Pons (tissue), 1 donor: ENCODE data around the gene SNX19.
"Not testable (repeated sequence)": the region's sequence is repeated elsewhere in the genome, so short reads cannot be mapped to it uniquely, and the experiment has no call there.

Experiments
- DNase-seq: peaks from one replicate; pipeline ENCODE4 v3.0.0-alpha.2; 2016; ENCODE audit warnings: low spot score

Gene SNX19

GRCh38 chr11:130872981-130873380, 43.3 kb downstream of the SNX19 start:
- no peak for DNase-seq

GRCh38 chr11:130872513-130872912, 43.8 kb downstream of the SNX19 start:
- DNase-seq = no peak

- DNase-seq = no peak
Observed at GRCh38 chr11:130872102-130872501, 44.2 kb downstream of the SNX19 start.

GRCh38 chr11:130871616-130872015, 44.7 kb downstream of the SNX19 start:
- DNase-seq = no peak

- DNase-seq = no peak
Observed at GRCh38 chr11:130868721-130869390, 47.4 kb downstream of the SNX19 start.

GRCh38 chr11:130868086-130868710, 48.1 kb downstream of the SNX19 start:
- no peak for DNase-seq

GRCh38 chr11:130866831-130867230, 49.4 kb downstream of the SNX19 start:
- no peak for DNase-seq

GRCh38 chr11:130865774-130866114, 50.5 kb downstream of the SNX19 start:
- DNase-seq = no peak

- DNase-seq = no peak
Observed at GRCh38 chr11:130865091-130865773, 51.0 kb downstream of the SNX19 start.

- peak; percentile 96 for DNase-seq
Observed at GRCh38 chr11:130861902-130862860, 54.1 kb downstream of the SNX19 start.

- DNase-seq = no peak
Observed at GRCh38 chr11:130861283-130861682, 55.0 kb downstream of the SNX19 start.

GRCh38 chr11:130859886-130860285, 56.4 kb downstream of the SNX19 start:
- DNase-seq = no peak

- no peak for DNase-seq
Observed at GRCh38 chr11:130858215-130858614, 58.1 kb downstream of the SNX19 start.

- not testable (repeated sequence) for DNase-seq
Observed at GRCh38 chr11:130855707-130856106, 60.6 kb downstream of the SNX19 start.

GRCh38 chr11:130854483-130854882, 61.8 kb downstream of the SNX19 start:
- DNase-seq = no peak

GRCh38 chr11:130852589-130852988, 63.7 kb downstream of the SNX19 start:
- no peak for DNase-seq

GRCh38 chr11:130850185-130850944, 65.9 kb downstream of the SNX19 start:
- DNase-seq = no peak

- no peak for DNase-seq
Observed at GRCh38 chr11:130849215-130849568, 67.1 kb downstream of the SNX19 start.

GRCh38 chr11:130848361-130849214, 67.7 kb downstream of the SNX19 start:
- no peak for DNase-seq

- DNase-seq = no peak
Observed at GRCh38 chr11:130847517-130847916, 68.8 kb downstream of the SNX19 start.

- DNase-seq = no peak
Observed at GRCh38 chr11:130846606-130847005, 69.7 kb downstream of the SNX19 start.
